ENCODE measurements around the gene F12.

GRCh38 chr5:177409043-177409801, at the start of gene F12:
- TF ChIP-seq EZH2 (IDR thresholded peaks at IDR 0.05; ENCODE audit: borderline replicate concordance, low read depth, low read length, poor library complexity, severe bottlenecking) (no peak), CTCF (conservative IDR thresholded peaks at IDR 0.05; ENCODE audit: low read depth, low read length) (no peak)

Measured in A673 (cell line).